DMS53 treated with DMSO at 0.1 percent for 48 hours (cell line): Measurements from ENCODE around the gene AVPR2.

Experiments used
- DNase-seq: peaks from one replicate; lab custom pipeline; 2025; ENCODE audit not compliant: unreplicated experiment; lab: John Stamatoyannopoulos, UW

Gene AVPR2

GRCh38 chrX:153948847-153949805, 44.7 kb downstream of the AVPR2 start:
- DNase-seq = no peak

DNA sequence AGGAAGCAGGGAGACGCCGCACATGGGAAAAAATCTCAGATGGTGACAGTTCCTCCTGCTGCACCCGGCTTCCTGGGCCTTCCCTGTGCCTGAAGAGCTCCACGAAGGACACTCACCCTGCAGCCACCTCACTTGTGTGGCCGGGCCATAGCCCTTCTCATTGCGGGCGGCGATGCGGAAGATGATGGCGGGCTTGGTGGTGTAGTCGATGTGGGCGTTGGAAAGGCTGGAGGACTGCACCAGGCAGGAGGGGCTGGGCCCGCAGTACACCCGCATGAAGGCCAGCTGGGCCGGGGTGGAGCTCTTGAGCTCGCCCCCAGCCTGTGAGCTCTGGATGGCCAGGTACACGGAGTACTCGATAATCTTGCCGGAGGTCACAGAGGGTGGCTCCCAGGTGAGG, 45.7 kb downstream of the AVPR2 start:
- no peak for DNase-seq

GRCh38 chrX:153951683-153952372, 47.4 kb downstream of the AVPR2 start:
- no peak for DNase-seq

DNA sequence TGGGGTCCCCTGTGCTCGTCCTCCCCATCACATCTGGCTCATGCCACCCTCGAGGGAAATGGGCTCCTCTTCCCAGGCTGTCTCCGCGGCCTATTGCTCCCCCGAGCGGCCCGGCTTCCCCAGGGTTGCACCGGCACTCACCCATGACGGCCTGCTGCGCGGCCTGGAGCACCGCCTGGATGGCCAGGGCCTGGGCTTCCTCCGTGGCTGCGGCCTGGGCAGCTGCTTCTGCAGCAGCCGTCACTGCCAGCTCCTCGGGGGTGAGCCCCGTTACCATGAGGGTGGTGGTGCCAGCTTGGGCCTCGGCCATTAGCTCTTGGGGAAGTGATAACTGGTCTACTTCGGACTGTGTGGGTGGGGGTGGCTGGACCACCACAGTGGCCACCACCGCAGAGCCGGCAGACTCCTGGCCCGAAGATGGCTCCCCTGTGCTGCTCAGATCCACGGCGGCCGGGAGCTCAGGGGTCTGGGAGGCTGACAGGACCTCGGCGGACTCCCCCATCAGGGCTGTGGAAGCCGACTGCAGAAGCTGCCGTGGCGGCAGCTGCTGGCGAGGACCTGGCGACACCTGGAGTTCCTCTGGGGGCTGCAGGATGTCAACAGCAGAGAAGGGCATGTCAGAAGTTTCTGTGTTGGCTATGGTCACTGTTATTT, 48.0 kb downstream of the AVPR2 start:
- DNase-seq = no peak

- DNase-seq = no peak
These were observed 48.9 kb downstream of the AVPR2 start for GRCh38 chrX:153953342-153953830.

DNA sequence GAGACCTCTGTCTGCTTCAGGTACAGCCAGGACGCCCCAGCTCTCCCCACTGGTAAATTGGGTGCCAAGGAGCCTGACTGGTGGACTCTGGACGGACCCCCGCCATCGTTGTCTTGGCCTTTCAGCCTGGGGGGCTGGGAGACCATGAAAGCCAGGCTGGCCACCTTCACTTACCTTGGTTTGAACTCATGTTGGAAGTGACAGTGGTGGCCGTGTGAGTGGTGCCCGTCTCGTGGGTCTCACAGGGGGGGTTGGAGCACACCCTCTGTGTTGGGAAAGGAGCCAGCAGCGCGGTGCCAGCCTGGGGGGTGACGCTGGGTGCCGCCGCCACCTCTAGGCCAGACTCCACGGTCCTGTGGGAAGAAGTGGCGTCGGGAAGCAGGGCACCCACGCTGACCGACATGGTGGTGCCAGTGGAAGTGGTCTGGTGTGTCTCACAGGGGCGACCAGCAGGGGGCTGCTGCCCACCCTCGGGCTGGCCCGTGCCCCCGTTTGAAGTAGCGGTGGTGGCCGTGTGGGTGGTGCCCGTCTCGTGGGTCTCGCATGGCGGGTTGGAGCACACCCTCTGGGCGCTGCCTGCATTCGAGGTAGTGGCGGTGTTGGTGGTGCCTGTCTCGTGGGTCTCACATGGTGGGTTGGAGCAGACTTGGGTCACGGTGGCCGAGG, 49.6 kb downstream of the AVPR2 start:
- no peak for DNase-seq

- DNase-seq = no peak
These were observed 50.2 kb downstream of the AVPR2 start for GRCh38 chrX:153954558-153955227.

GRCh38 chrX:153955228-153955732, 50.8 kb downstream of the AVPR2 start:
- no peak for DNase-seq

DNA sequence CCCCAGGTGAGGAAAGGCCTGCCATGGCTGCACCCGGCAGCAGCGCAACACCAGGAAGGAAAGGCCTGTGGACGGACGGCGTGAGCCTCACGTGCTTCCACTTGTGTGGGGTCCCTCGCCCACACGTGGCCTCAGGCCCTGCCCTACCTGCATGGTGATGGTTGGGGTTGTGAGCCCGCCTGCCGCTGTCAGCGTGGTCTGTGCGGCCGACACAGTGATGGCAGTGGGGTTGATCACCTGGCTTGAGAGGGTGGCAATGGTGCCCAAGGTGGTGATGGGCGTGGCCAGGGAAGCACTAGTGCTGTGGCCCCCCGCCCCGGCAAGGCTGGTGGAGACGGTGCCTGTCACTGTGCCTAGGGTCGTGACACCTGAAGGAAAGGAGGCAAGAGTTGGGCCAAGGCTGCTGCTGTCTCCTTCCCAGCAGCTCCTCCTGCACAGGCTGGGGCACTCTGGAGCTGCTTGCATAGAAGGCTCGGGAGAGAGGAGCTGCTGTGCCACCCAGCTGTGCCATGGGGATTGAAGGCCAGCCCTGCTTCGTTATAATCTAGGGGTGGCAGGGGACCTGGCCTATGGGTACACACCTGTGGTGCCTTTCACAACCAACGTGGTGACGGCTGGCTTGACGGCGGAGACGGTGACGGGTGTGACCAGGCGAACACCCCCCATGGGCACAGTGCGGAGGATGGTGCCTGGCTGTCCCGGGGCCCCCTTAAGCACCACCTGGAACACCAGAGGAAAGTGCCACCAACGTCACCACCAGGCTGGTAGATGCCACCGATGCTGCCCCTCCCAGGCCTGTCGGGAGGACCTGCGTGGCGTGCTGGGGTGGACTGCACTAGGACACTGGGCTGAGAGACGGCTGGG, 51.8 kb downstream of the AVPR2 start:
- DNase-seq = no peak
